ENCODE data around the gene PHLDB1. TPM values are rescaled to one million over a fixed set of nuclear protein-coding genes. Genes with fewer than 3 reads are reported as not detected.

The PHLDB1 gene
- total RNA-seq, 1 experiment from 2014 or later = 36.2 TPM

GRCh38 chr11:118625976-118626375 is 18.6 kb downstream of the PHLDB1 start:
- intact Hi-C loops (cut with micrococcal nuclease) = no loop called here
- ATAC-seq (no peak), DNase-seq (ENCODE audit: low read depth, low spot score) (no peak)
- peaks cover 6% of the 10 kb centered on the region for H3K79me2 ChIP-seq (ENCODE audit: insufficient read depth, low read length)
- H3K4me1 ChIP-seq (ENCODE audit: control insufficient read depth in 1 of 2, insufficient read depth in 2 of 2, low read length in 2 of 2) = peaks cover 42 to 47% of the 10 kb centered on the region in 2 experiments
- no peak overlapping the region for H3K27ac ChIP-seq (ENCODE audit: low read depth, low read length)
- no peak overlapping the region for H2AFZ ChIP-seq (ENCODE audit: low read depth, low read length, poor library complexity, severe bottlenecking)
- H3K4me3 ChIP-seq (replicated peaks in 1 of 2; ENCODE audit: low read depth in 1 of 2, low read length in 2 of 2) = no peak overlapping the region
- H3K36me3 ChIP-seq (ENCODE audit: control insufficient read depth in 1 of 2, insufficient read depth in 2 of 2, low read length in 2 of 2) = peaks cover 5 to 19% of the 10 kb centered on the region in 2 experiments; a peak in 2 of 4 replicates
- H4K20me1 ChIP-seq (ENCODE audit: insufficient read depth) = no peaks in the 10 kb centered on the region
- ChIA-PET RAD21 (ENCODE audit: low non-redundant PET in 1 of 2, low total read pairs in 2 of 2, uncharacterized antibody in 2 of 2, unreplicated experiment in 2 of 2) (no interaction called here), POLR2A (no interaction called here), CTCF (no interaction called here)
- H3K9ac ChIP-seq (ENCODE audit: low read length) = no peak overlapping the region
- no peaks in the 10 kb centered on the region for H3K9me3 ChIP-seq (ENCODE audit: control insufficient read depth in 1 of 2, insufficient read depth in 1 of 2, low read depth in 1 of 2, low read length in 2 of 2)
- TF ChIP-seq EGR1 (IDR thresholded peaks at IDR 0.05; ENCODE audit: low read depth) (no peak), JUND (IDR thresholded peaks at IDR 0.05) (no peak), ZNF274 (IDR thresholded peaks at IDR 0.05; ENCODE audit: low read depth, low read length) (no peak), MAX (IDR thresholded peaks at IDR 0.05) (no peak), ATF3 (IDR thresholded peaks at IDR 0.05) (no peak), CTCF (IDR thresholded peaks at IDR 0.05 in 2 of 3, conservative IDR thresholded peaks at IDR 0.05 in 1 of 3; ENCODE audit: borderline replicate concordance in 1 of 3, insufficient read depth in 1 of 3, low read depth in 2 of 3, low read length in 2 of 3) (no peak), REST (IDR thresholded peaks at IDR 0.05; ENCODE audit: low read depth) (no peak), EZH2 (IDR thresholded peaks at IDR 0.05) (no peak), CEBPB (IDR thresholded peaks at IDR 0.05; ENCODE audit: low read depth) (no peak), ZFX (IDR thresholded peaks at IDR 0.05) (no peak), EZH2phosphoT487 (IDR thresholded peaks at IDR 0.05; ENCODE audit: borderline replicate concordance) (no peak), POLR2A (IDR thresholded peaks at IDR 0.05; ENCODE audit: borderline replicate concordance, extremely low read depth, insufficient read depth, insufficient read length) (no peak), CBX3 (IDR thresholded peaks at IDR 0.05; ENCODE audit: low read depth) (no peak), TCF7L2 (IDR thresholded peaks at IDR 0.05; ENCODE audit: borderline replicate concordance, extremely low read depth, insufficient read depth, insufficient read length) (no peak), FOSL1 (IDR thresholded peaks at IDR 0.05; ENCODE audit: low read depth) (no peak), SIN3A (IDR thresholded peaks at IDR 0.05; ENCODE audit: low read depth) (no peak), SRF (IDR thresholded peaks at IDR 0.05; ENCODE audit: low read depth) (no peak), RAD21 (IDR thresholded peaks at IDR 0.05; ENCODE audit: low read depth) (no peak)
- BruUV-seq (replicated peaks) = no TSS peak
- no peaks in the 10 kb centered on the region for H3K9me2 ChIP-seq (ENCODE audit: insufficient read depth)
- no peaks in the 10 kb centered on the region for H3K27me3 ChIP-seq (ENCODE audit: insufficient read depth, low read length)
- H3K4me2 ChIP-seq (ENCODE audit: low read length) = no peak overlapping the region

Measured in HCT116 (cell line).